ENCODE measurements around the gene NPFFR1. TPM values are rescaled to one million over a fixed set of nuclear protein-coding genes. Genes with fewer than 3 reads are reported as not detected.

Gene NPFFR1
- total RNA-seq, 2 experiments from 2014 or later: not detected

- intact Hi-C loops (cut with micrococcal nuclease; ENCODE audit: unreplicated experiment): no loop called here
- peak within 1 kb of the TSS; percentile 86 for H3K4me2 ChIP-seq (ENCODE audit: low read length)
- ChIA-PET POLR2A (interaction anchor here (0.7 to 2.0 kb wide), 9 partner anchors 10 to 603 kb away, joined by 3 to 12 read pairs (median 5); partner anchors contain the start of gene SAR1A), CTCF (ENCODE audit: unreplicated experiment) (interaction anchor here (0.9 to 1.6 kb wide), 4 partner anchors 11 to 131 kb away, joined by 3 to 6 read pairs (median 4); no protein-coding TSS in a partner anchor)
- H2AFZ ChIP-seq (ENCODE audit: low read length): peak within 1 kb of the TSS; percentile 62; the same call in 1 of the 2 replicates
- H3K9me2 ChIP-seq (ENCODE audit: insufficient read depth, low read length): no peaks in the 10 kb centered on the region
- peaks cover 37% of the 10 kb centered on the region for H3K4me1 ChIP-seq (ENCODE audit: insufficient read depth, low read length, poor library complexity, severe bottlenecking)
- H3K27ac ChIP-seq (ENCODE audit: low read depth, low read length, poor library complexity, severe bottlenecking): peak within 1 kb of the TSS; percentile 60
- TSS peak; percentile 90 for BruUV-seq (replicated peaks)
- H4K20me1 ChIP-seq (ENCODE audit: insufficient read depth, low read length): peaks cover 11% of the 10 kb centered on the region
- H3K9me3 ChIP-seq (ENCODE audit: low read length): no peaks in the 10 kb centered on the region
- peaks cover 28% of the 10 kb centered on the region for H3K36me3 ChIP-seq (ENCODE audit: insufficient read depth, low read length)
- peak within 1 kb of the TSS; percentile 82 for H3K4me3 ChIP-seq (ENCODE audit: low read depth, low read length, poor library complexity, severe bottlenecking)
- peaks cover 47% of the 10 kb centered on the region for H3K79me2 ChIP-seq (ENCODE audit: insufficient read depth, low read depth, low read length)
- peak; percentile 99 for DNase-seq (ENCODE audit: low spot score)
- TF ChIP-seq EZH2phosphoT487 (IDR thresholded peaks at IDR 0.05; ENCODE audit: borderline replicate concordance, low read depth, low read length) (no peak), CTCF (conservative IDR thresholded peaks at IDR 0.05; ENCODE audit: low read length) (peak; percentile 69)
These were observed 50.5 kb downstream of the NPFFR1 start, which contains the start of gene PPA1 for GRCh38 chr10:70233109-70233938. Gene PPA1, minus strand, starts transcription at chr10:70233429. Its CDS starts 102 bp downstream, at chr10:70233327.

GRCh38 chr10:70232859-70233108 lies 51.0 kb downstream of the NPFFR1 start:
- H3K27ac ChIP-seq (ENCODE audit: low read depth, low read length, poor library complexity, severe bottlenecking): peak overlapping the region; percentile 47
- H3K4me3 ChIP-seq (ENCODE audit: low read depth, low read length, poor library complexity, severe bottlenecking): peak overlapping the region; percentile 82
- peaks cover 34% of the 10 kb centered on the region for H3K36me3 ChIP-seq (ENCODE audit: insufficient read depth, low read length)
- no peaks in the 10 kb centered on the region for H3K9me2 ChIP-seq (ENCODE audit: insufficient read depth, low read length)
- peak overlapping the region; percentile 33; the same call in 1 of the 2 replicates for H2AFZ ChIP-seq (ENCODE audit: low read length)
- peaks cover 40% of the 10 kb centered on the region for H3K4me1 ChIP-seq (ENCODE audit: insufficient read depth, low read length, poor library complexity, severe bottlenecking)
- H3K9me3 ChIP-seq (ENCODE audit: low read length): no peaks in the 10 kb centered on the region
- POLR2A ChIA-PET: interaction anchor here (0.7 to 2.0 kb wide), 13 partner anchors 11 to 1763 kb away, joined by 3 to 12 read pairs (median 5); partner anchors contain the start of gene SAR1A
- CTCF ChIA-PET (ENCODE audit: unreplicated experiment): interaction anchor here (1.0 to 1.6 kb wide), 4 partner anchors 11 to 132 kb away, joined by 4 to 6 read pairs (median 4); no protein-coding TSS in a partner anchor
- intact Hi-C loops (cut with micrococcal nuclease; ENCODE audit: unreplicated experiment): no loop called here
- DNase-seq (ENCODE audit: low spot score): no peak
- H4K20me1 ChIP-seq (ENCODE audit: insufficient read depth, low read length): peaks cover 12% of the 10 kb centered on the region
- TF ChIP-seq EZH2phosphoT487 (IDR thresholded peaks at IDR 0.05; ENCODE audit: borderline replicate concordance, low read depth, low read length) (no peak), CTCF (conservative IDR thresholded peaks at IDR 0.05; ENCODE audit: low read length) (no peak)
- H3K4me2 ChIP-seq (ENCODE audit: low read length): peak overlapping the region; percentile 86
- BruUV-seq (replicated peaks): no TSS peak
- peaks cover 53% of the 10 kb centered on the region for H3K79me2 ChIP-seq (ENCODE audit: insufficient read depth, low read depth, low read length)
